HG02870 (cell line): ENCODE results near the gene INO80C.
A peak's percentile ranks its signal among the peaks of the same experiment; 100 is the strongest.
"Not testable (repeated sequence)": the region's sequence is repeated elsewhere in the genome, so short reads cannot be mapped to it uniquely, and the experiment has no call there.

Experiments
- ATAC-seq: cut with Tn5 transposase; IDR thresholded peaks from one replicate; pipeline ENCODE4 v1.9.1; 2021; ENCODE audit warnings: mild to moderate bottlenecking, moderate library complexity; ENCODE audit not compliant: unreplicated experiment

INO80C gene

DNA sequence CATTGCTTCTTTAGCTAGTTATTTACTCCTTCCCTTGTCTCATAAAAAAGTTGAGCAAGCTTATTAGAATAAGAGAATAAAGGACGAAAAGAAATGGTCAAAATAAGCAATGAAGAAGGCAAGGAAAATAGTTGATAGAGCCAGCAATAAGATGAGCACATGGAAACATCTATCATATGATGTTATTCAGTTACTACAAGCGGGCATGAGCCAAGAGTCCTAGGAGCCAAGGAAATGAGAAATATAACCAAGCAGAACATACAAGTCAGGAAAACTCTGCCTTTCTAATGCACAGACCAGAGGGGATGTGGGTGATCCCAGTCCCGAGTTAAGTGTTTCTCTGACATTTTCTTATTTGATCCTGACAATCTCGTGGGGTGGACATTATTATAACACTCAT lies 33.9 kb downstream of the INO80C start:
- ATAC-seq: no peak

DNA sequence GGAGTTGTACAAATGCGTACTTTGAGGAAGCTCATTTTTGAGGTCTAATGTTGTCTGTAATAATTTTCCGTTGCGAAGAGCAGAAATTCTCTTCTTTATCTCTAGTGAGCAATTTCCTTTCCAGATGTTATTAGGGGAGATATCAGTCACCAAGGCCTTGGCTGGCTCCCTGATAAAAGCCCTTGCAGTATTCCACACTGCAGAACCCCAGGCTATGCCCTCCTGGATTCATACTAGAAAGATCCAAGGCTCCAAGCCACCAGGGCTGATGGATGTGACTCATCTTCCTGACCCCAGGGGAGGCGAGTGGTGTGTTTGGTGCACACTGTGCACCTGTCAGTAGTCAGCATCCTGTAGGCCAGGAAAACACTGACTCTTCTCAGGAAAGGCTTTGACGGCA lies 34.7 kb downstream of the INO80C start:
- ATAC-seq: no peak

GRCh38 chr18:35460736-35461161 lies 37.0 kb downstream of the INO80C start:
- no peak for ATAC-seq

DNA sequence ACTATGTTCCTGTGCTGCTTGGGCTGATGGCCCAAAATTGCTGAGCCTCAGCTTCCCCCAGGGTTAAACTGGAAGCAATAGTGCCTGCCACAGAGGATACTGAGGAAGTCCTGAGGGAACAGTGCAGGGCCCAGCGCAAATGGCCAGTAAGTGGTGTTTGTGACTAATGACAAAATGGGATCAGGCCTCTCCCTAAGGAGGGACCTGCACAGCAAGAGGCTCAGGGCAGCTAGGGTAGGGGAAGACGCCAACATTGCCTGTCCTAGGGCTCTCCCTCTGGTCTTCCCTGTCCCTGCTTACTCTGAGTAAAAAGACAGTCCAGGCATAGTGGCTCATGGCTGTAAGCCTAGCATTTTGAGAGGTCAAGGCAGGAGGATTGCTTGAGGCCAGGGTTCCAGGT lies 37.8 kb downstream of the INO80C start:
- ATAC-seq: no peak

DNA sequence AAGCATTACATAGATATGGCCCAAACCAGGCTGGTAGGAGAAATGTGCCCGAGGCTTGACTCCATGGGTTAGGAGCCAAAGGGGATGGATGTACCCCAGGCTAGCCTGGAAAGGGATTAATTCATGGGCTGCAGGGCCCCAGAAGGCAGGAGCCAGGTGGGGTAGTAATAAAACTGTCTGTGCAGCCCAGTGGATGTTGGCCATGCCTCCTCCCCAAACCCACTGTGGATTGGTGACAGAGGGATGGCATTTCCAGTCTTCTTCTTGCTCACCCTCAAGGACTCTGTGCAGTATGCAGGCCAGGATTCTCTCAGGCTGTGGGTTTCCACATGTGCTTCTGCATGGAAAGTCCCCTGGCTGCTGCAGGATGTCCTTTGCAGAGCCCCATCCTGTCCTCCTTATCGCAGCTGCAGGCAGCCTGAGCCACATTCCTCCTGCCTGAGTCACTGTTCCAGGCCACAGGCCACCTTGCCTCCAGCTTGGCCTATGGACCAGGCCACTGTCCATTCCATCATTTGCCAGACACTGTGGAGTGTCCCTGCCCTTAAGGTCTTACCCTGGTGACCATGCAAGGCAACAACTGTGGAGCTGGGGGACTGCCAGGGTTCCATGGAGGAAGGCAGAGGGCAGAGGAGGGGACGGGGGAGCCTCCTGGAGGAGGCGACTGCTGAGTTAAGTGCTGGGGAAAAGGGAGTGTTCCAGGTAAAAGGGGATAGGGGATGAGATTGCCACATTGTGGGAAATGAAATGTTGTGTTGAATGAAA lies 38.9 kb downstream of the INO80C start:
- ATAC-seq: peak; percentile 55

DNA sequence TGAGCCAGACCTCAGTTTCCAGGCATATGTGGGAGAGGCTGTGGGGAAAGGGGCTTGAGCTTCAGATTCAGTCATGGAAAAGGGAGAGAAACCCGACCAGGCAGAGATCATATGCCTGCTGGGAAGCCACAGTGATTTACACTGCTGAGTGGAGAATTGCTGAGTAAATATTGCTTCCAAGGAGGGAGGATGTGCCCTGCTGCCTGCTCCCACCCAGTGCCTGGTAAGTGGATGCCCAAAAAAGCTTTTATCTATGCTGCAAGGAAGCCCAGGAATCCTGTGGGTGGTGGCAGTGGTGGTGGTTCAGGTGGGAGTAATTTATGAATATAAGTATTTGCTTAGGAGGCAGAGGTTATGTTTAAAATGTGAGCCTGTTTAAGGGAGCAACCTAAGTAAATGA lies 39.5 kb downstream of the INO80C start:
- no peak for ATAC-seq

DNA sequence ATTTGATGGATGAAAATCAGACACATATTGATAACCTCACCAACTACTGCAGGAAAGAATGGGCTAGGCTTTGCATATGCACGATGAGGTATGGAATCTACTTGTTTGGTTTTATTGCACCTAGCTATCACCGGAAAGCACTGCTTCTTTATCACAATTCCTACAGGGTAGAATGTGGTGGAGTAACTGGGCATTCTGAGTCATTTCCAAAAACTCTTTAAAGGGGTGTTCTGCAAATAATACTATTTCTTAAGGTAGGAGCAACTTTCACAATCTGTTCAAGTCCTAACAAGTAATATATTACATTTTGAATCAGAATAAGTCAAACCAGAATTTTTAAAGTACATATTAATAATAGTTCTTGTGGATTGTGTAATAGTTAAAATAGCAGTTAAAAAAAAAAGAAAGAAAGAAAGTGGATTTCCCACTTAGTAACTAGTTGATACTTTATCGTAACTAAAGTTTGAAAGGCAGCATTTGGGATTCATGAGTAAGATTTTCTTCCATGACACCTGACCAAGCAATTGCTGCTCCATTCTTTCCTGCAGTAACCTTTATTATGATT lies 40.5 kb downstream of the INO80C start:
- no peak for ATAC-seq

DNA sequence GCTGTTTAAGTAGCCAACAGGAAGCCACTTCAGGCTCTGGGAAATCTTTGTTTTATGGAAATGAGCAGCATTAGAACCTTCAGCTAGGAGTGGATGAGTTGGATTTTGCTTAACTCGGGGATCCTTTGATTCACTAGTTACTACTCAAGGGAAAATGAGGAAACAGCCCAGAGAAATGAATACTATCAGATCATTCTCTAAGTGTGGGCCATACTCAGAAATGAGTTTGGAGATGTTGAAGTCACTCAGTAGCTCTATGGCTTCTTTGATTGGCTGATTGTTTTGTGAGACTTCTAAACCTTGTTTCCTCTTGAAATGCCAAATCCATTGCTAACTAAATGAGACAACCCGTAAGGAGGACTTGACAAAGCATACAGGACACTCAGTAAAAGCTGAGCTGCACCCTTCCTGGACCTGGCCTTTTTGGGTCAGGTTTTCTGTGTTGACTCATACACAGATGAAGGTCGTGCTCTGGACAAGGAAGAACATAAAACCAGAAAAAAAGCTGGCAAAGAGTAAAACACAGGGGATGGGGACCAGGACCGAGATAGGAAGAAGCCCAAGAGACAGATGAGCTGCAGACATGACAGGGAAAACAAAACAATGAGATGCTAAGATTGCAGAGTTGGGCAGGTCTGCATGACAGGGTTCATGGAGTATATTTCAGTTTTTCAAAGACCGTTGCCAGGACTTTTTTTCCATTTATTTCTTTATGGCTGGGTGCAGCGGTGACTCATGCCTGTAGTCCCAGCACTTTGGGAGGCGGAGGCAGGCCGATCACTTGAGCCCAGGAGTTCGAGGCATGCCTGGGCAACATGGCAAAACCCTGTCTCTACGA lies 41.6 kb downstream of the INO80C start:
- no peak for ATAC-seq

- ATAC-seq: no peak
Measured at GRCh38 chr18:35454803-35455202, 43.0 kb downstream of the INO80C start.

DNA sequence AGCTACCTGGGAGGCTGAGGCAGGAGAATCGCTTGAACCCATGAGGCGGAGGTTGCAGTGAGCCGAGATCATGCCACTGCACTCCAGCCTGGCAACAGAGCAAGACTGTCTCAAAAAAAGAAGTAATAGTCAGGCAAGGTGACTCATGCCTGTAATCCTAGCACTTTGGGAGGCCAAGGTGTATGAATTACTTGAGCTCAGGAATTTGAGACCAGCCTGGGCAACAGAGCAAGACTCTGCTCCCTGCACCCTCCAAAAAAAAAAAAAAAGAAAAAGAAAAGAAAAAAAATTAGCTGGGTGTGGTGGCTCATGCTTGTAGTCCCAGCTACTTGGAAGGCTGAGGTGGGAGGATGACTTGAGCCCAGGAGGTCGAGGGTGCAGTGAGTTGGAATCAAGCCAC lies 44.7 kb downstream of the INO80C start:
- not testable (repeated sequence) for ATAC-seq

GRCh38 chr18:35451916-35452315 lies 45.8 kb downstream of the INO80C start:
- no peak for ATAC-seq

DNA sequence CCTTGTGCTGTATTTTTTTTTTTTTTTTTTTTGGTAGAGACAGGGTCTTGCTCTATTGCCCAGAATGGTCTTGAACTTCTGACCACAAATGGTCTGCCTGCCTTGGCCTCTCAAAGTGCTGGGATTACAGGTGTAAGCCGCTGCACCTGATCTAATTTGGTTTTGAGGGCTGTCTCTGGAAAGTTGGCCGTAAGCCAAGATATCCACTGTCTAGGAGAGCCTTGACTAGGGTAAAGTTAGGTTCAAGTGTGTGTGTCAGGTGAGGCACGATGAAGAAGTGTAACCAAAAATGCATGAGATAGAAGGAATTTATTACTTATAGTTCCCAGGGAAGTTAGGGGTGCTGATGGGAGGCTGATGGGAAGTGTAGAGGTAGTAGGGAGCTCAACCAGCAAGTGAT lies 46.7 kb downstream of the INO80C start:
- no peak for ATAC-seq

- no peak for ATAC-seq
Measured at GRCh38 chr18:35444636-35445035, 53.1 kb downstream of the INO80C start.

GRCh38 chr18:35443847-35444246 lies 53.9 kb downstream of the INO80C start:
- ATAC-seq: no peak

DNA sequence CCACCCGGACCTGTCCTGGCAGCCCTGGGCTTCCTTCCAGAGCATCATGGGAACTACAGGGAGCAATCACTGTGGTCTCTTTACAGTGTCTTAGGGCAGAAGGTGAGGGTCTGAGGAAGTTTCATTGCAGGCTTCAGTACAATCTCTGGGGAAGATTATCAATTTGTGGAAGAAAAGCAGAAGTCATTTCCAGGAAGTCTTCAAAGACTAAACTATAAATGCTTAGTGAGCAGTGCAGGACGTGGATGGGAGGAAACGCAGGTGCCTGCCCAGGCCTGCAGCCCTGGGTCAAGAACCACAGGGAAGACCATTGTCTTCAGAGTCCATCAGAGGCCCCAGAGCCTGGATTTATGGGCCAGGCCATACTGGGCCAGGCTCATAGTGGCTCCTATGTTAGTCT lies 54.3 kb downstream of the INO80C start:
- no peak for ATAC-seq

- no peak for ATAC-seq
Measured at GRCh38 chr18:35442701-35443100, 55.1 kb downstream of the INO80C start.

- no peak for ATAC-seq
Measured at GRCh38 chr18:35441857-35442595, 55.7 kb downstream of the INO80C start.

DNA sequence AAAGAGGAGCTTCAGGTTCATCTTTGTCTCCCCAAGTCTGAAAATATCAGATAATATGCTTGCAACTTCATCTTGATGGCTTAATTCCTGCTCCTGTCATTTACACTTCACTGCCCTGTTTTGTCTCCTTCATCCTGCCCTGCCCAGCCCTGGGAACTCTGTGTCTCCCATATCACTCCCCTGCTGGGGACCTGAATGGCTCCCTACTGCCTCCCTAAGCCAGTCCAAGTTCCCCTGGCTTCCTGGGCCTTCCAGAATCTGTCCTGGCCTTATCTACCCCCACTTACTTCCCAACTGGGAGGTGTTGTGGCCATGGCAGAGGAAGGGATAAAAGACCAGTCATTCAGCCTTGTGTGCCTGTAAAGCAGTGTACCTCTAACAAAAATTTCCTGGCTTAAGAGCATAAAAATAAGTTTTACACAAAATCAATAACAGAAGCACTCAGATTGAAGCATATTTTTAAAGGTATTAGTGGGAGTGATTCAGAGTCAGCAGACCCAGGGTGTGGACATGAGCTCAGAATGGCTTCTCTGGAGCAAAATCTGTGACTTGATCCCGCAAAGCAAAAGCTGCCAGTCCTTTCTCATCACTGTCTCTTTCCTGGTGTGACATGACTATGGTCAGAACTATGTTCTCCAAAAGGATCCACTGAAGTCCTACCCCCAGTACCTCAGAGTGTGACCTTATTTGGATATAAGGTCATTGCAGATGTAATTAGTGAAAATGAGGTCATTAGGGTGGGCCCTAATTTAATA lies 59.1 kb downstream of the INO80C start:
- ATAC-seq: no peak

GRCh38 chr18:35437836-35438235 lies 59.9 kb downstream of the INO80C start:
- ATAC-seq: no peak

DNA sequence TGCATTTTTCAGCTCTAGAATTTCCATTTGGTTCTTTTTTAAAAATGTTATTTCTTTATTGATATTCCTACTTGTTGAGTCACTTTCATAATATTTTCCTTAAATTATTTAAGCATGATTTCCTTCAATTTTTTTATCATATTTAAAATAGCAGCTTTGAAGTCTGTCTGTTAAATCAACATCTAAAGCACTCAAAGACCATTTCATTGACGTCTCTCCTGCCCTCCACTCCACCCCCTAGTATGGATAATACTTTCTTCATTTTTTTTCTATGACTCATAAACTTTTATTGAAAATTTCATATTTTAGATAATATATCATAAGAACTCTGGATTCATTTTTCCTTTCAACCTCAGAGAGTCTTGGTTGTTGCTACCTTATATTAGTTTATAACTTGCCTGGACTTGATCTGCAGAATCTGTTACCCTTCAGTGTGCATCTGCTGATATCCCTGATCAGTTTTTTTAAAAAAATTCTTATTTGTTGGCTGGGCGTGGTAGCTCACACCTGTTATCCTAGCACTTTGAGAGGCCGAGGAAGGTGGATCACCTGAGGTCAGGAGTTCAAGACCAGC lies 61.6 kb downstream of the INO80C start:
- ATAC-seq: no peak
